G401.6 (cell line): Measurements from ENCODE around the gene NTRK2.

Experiments
- FAIRE-seq: peaks from 2 replicates; lab custom pipeline; 2012; peaks lifted over from hg19 to GRCh38; lab: Jason Lieb, UNC

NTRK2 gene

DNA sequence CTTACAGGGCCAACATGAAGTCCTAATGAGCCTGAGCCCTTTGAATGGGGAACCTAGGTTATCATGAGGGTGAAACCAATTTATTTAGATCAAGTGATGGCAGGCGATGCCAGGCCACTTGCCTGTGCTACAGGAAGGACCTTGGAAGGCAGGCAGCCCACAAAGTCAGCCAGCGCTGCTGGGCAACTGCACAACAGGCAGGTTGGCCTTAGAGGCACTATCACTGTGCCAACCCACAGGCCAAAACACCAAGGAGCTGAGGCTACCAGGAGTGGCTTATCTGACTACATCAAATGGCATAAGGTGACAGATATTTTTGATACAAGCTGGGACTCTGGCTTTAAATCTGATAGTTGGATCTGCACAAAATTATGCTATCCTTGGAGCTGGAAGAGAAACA lies 319.1 kb downstream of the NTRK2 start:
- FAIRE-seq = no peak

DNA sequence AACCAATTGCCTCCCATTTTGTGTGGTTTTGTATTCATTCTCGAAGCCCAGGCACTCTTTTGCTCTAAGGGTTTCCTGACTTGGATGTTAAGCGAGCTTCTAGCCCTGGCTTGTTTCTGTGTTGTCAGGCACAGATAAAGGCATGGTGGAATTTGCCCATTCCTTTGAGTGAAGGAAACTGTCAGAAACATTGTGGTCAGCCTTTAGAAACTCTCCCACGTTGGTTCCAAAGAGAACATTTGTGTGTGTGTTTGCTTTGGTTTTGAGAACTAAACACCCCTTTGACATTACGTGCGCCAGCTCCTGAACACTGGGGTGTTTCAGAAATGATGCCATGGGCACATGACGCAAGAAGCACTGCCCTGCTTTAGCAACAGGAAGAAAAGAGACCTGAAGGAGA lies 320.9 kb downstream of the NTRK2 start:
- no peak for FAIRE-seq

DNA sequence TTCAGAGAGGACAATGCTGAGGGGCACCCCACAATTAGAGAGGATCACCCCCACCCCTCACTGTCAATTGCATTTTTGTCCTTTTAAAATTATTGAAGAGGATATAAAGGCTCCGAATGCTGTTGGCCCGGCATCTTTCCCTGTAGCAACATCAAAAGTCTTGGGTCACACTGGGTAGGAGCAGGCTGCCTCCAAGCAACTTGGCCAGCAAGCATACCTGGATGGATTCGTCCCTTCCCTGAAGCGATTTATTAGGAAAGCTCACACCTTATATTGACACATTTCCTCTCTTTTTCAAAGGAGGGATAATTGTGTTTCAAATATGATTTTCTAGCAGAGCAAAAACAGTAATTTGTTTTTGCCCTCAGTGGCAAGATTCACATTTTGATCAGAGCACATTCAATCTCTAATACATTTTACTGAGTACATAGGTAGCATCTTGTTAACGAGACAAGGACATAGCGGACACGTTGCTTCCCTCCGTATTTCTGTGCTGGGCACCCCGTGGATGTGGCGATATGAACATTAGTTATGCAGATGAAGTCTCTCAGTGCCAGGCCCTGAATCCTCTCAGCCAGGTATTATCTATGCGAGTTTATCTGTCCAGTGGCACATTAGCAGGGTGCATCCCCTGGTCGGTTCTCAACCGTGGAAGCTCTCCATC lies 321.5 kb downstream of the NTRK2 start:
- FAIRE-seq = no peak

DNA sequence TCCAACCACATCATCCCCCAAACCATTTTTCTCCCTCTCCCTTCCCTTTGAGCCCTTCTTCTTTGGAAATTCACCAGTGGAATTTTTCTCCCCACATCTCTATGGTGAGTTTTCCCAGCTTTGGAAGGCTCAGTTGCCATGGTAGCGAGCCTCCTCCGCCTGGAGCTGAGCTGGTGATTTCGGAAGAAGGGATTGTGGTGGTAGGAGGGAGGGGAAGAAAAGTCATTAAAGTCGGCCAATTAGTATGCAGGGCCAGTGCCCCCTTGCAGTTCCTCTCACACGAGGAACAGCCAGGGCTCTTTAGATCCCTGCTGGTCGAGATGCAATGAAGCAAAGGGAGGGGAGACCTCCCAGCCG lies 322.0 kb downstream of the NTRK2 start:
- no peak for FAIRE-seq

DNA sequence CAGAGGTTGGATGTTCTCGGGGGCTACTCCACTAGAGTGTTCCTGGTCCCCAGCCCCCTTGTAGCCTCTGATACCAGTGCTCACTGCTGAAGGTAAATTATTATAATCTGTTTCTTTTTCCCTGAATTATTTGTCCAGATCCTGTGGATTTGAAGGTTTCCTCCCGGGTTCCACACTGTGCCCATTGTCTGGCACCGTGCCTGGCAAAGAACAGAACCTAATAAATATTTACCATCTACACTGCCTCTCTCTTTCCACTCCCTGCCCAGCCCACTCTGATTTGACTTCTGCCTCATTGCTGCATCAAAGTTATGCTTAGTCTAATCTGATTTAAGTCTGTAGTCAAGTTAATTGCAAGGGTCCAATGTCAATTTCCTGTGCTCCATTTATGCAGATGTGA lies 322.9 kb downstream of the NTRK2 start:
- FAIRE-seq = no peak

GRCh38 chr9:84993105-84993504 lies 323.6 kb downstream of the NTRK2 start:
- no peak for FAIRE-seq

GRCh38 chr9:84996029-84996428 lies 326.5 kb downstream of the NTRK2 start:
- no peak for FAIRE-seq

GRCh38 chr9:84996716-84997115 lies 327.2 kb downstream of the NTRK2 start:
- FAIRE-seq = no peak

DNA sequence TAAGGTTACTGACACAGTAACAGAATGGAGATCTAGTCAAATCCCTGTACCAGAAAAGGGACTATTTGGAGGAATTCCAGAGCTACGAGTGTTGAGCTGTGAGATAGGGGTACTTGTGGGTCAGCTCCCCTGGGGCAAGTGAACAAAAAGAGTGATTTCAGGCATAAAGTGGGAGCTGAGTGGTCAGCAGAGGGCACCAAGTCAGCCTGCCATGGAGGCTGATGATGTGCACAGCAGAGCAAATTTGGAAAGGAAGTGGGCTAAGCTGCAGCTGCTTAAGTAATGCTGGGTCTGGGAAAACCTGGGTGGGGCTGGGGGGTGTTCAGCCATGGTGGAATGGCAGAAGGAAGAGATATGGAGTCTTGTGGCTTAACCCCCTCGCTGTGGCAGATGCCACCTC lies 327.9 kb downstream of the NTRK2 start:
- FAIRE-seq = no peak

DNA sequence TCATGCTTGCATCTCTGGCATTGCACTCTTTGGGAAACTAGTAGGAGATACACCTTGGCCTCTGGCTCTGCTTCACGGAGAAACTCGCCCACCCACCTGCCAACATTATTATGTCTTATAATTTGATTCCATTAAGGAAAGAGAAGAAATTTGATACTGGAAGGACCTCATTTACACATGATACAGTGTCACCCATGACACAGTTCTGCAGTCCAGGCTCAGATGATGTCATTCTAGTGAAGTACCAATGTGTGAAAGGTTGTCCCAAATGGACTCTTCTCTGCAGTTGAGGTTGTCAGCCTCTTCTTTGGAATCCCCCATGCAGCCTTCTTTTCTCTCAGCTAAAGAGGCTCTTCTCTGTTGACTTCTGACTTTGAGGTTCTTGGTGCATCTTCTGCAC lies 329.1 kb downstream of the NTRK2 start:
- FAIRE-seq = no peak

GRCh38 chr9:84999788-85000187 lies 330.3 kb downstream of the NTRK2 start:
- no peak for FAIRE-seq

- no peak for FAIRE-seq
Measured at GRCh38 chr9:85001925-85002324, 332.4 kb downstream of the NTRK2 start.

DNA sequence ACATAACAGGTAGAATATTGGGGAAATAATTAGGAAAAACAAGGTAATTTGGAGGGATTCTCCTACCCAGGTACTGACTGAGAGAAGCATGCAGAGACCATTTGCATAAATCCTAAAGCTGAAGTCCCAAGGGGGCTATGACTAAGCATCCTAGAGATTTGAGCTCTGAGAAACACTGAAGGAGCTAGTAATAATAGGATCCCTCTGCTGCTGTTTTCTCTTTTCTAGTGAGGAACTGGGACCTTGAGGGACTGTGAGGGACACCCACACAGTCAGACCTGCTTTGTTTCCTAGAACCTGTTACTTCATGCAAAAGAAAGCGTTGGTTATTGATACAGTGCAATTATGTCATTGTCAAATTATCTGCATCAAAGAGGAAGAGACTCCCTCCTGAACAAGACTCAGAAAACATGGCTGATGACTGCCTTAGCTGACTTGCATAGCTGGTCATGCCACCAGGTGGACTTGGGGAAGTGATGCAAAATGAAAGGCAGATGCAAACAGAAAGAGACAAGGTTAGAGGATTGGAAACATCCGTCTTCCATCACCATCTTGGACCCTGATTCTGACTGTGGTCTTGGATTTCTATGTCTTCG lies 335.4 kb downstream of the NTRK2 start:
- no peak for FAIRE-seq

GRCh38 chr9:85007748-85008147 lies 338.2 kb downstream of the NTRK2 start:
- no peak for FAIRE-seq

DNA sequence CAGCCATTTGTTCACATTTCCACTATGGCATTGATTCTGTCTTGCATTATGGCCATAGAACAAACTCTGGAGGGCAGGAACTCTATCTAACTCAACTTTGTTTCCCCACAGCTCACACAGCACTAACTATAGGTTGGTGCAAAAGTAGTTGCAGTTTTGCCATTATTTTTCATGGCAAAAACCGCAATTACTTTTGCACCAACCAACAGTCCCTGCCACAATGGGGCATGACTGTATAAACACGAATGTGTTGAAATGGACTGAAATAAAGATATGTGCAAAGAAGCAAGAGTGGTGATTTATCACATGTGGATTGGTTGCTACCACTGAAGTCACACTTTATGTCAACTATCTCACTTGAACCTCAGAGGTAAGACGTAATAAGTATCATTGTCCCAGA lies 338.7 kb downstream of the NTRK2 start:
- no peak for FAIRE-seq

- no peak for FAIRE-seq
Measured at GRCh38 chr9:85009251-85009650, 339.7 kb downstream of the NTRK2 start.

- FAIRE-seq = no peak
Measured at GRCh38 chr9:85013703-85014102, 344.2 kb downstream of the NTRK2 start.

DNA sequence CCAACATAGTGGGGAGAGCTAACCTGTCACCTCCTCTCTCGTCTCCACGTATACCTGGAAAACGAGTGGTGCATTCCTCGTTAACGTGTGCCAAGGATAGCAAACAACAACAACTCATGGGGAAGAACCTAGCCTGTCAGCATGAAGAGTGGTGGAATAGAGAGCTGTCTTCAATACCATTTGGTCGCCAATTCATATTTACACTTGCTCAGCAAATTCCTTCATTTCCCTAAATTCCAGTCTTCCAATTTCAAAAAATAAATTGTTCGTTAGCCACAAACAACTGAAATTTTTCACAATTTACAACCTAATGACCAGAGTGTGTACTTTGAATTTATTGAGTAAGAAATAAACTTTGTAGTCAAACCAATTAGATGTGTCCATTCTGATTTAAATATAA lies 344.8 kb downstream of the NTRK2 start:
- no peak for FAIRE-seq

- no peak for FAIRE-seq
Measured at GRCh38 chr9:85016384-85017006, 347.0 kb downstream of the NTRK2 start.

DNA sequence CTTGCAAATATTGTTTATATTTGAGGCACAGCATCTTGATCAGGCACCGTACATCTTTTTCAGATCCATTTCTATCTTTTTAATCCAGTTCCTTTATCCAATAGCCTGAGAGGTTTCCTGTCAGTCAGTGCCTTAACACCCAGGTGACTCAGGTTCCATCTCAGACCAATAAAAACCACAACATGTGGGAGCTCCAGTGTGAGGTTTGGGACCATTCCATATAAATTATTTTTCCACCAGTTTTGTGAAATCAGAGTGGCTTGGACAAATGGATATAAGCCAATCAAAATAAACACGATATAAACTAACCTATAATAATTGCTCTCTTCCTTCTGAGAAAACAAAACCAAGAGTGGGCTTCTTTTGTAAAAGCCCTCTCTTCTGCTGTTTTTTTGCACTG lies 351.3 kb downstream of the NTRK2 start:
- FAIRE-seq = no peak

DNA sequence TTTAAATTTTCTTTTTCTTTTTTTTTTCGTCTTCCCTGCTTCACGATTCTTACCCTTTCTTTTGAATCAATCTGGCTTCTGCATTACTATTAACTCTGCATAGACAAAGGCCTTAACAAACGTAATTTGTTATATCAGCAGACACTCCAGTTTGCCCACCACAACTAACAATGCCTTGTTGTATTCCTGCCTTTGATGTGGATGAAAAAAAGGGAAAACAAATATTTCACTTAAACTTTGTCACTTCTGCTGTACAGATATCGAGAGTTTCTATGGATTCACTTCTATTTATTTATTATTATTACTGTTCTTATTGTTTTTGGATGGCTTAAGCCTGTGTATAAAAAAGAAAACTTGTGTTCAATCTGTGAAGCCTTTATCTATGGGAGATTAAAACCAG lies 352.2 kb downstream of the NTRK2 start:
- no peak for FAIRE-seq

DNA sequence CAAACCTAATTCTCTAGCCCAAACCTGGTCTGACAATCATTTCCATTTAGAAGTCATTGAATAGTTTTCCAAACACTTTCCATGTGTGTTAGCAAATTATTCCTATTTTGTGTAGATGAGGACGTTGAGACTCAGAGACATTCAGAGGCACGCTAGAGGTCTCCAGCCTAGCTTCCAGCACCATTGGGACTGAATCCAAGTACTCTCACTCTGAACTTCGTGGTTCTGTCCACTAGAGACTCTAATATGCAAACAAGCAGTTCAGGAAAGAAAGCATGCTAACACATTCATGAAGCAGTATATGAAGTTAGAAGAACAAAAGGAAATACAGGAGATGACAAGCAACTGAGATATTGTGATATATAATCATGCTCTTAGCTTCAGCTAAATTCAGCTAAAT lies 354.8 kb downstream of the NTRK2 start:
- no peak for FAIRE-seq

- FAIRE-seq = no peak
Measured at GRCh38 chr9:85025638-85026037, 356.1 kb downstream of the NTRK2 start.

DNA sequence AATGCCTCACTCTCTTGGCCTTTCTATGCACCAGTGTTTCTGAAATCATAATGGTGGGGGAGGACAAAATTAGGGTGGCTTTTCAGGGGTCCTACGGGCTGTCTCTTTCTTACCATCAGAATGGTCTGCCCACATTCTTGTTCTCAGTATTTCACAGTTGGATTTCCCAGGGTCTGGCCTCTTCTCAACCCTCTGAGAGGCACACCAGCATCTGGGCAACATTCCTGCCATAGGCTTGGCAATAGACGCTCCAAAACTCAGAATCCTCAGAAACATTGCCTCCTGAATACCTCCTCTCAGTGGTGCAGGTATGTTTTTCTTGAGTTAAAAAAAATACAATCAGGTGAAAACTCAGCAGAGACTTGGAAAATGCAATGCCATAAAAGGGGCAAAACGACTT lies 358.3 kb downstream of the NTRK2 start:
- no peak for FAIRE-seq
